Measurements from ENCODE around the gene C12orf57. TPM values are rescaled to one million over a fixed set of nuclear protein-coding genes. Genes with fewer than 3 reads are reported as not detected.

C12orf57 gene
- total and polyA plus RNA-seq, 2 of the 13 experiments (the other 11 are each of a cell fraction or from before 2014, with no cell fraction given): 84.0 to 287 TPM

GRCh38 chr12:6961695-6962284, 18.0 kb downstream of the C12orf57 start (continued):
- TF ChIP-seq POLR2A (IDR thresholded peaks at IDR 0.05; ENCODE audit: insufficient read depth in 1 of 2, low read depth in 2 of 2, low read length in 2 of 2) (0 out of 4 replicates have a peak, but pooled peaks of 1 of the 2 experiments have one; percentile 46), SAP130 (CRISPR knock-in tag; IDR thresholded peaks at IDR 0.05; ENCODE audit: low read depth) (peak; percentile 75), FOSL2 (CRISPR knock-in tag; IDR thresholded peaks at IDR 0.05) (peak; percentile 26; the same call in 1 of the 2 replicates), SP1 (IDR thresholded peaks at IDR 0.05) (no peak), SP1 (CRISPR knock-in tag; IDR thresholded peaks at IDR 0.05) (0 out of 2 replicates have a peak, but pooled peaks have one; percentile 15), ZBTB38 (CRISPR knock-in tag; IDR thresholded peaks at IDR 0.05) (no peak), ETV6 (CRISPR knock-in tag; conservative IDR thresholded peaks at IDR 0.05) (no peak), ZNF382 (CRISPR knock-in tag; IDR thresholded peaks at IDR 0.05; ENCODE audit: borderline replicate concordance) (no peak), IKZF1 (IDR thresholded peaks at IDR 0.05) (no peak), GABPA (IDR thresholded peaks at IDR 0.05; ENCODE audit: low read depth, low read length) (peak; percentile 13; the same call in 1 of the 2 replicates), GABPA (CRISPR knock-in tag; IDR thresholded peaks at IDR 0.05; ENCODE audit: low read depth) (peak; percentile 80), ZBTB25 (CRISPR knock-in tag; IDR thresholded peaks at IDR 0.05) (0 out of 2 replicates have a peak, but pooled peaks have one; percentile 36), KLF12 (CRISPR knock-in tag; IDR thresholded peaks at IDR 0.05; ENCODE audit: borderline replicate concordance) (no peak), ESRRA (CRISPR knock-in tag; IDR thresholded peaks at IDR 0.05; ENCODE audit: low read depth) (no peak), RAD21 (CRISPR knock-in tag; IDR thresholded peaks at IDR 0.05) (0 out of 2 replicates have a peak, but pooled peaks have one; percentile 62), POLR2AphosphoS5 (IDR thresholded peaks at IDR 0.05; ENCODE audit: low read depth, low read length) (0 out of 2 replicates have a peak, but pooled peaks have one; percentile 34), U2AF2 (IDR thresholded peaks at IDR 0.05; ENCODE audit: low read depth, low read length) (no peak), THAP9 (CRISPR knock-in tag; IDR thresholded peaks at IDR 0.05; ENCODE audit: borderline replicate concordance) (no peak), TEAD2 (CRISPR knock-in tag; IDR thresholded peaks at IDR 0.05) (no peak), ATF6 (CRISPR knock-in tag; conservative IDR thresholded peaks at IDR 0.05) (0 out of 2 replicates have a peak, but pooled peaks have one; percentile 22), CREBL2 (CRISPR knock-in tag; IDR thresholded peaks at IDR 0.05; ENCODE audit: borderline replicate concordance) (no peak), ZXDC (CRISPR knock-in tag; IDR thresholded peaks at IDR 0.05) (no peak), CBX1 (IDR thresholded peaks at IDR 0.05; ENCODE audit: low read depth) (peak; percentile 42), MAF1 (CRISPR knock-in tag; IDR thresholded peaks at IDR 0.05; ENCODE audit: borderline replicate concordance) (no peak)
